K562 (cell line): ENCODE results near the gene TULP4. TPM values are rescaled to one million over a fixed set of nuclear protein-coding genes. Genes with fewer than 3 reads are reported as not detected.

Experiments used
- CHD4 ChIP-seq: fragments of 200-600 bp; sonication (generic); IDR thresholded peaks from 3 replicates; pipeline ENCODE4 v1.6.1; 2012; ENCODE audit warnings: low read depth, mild to moderate bottlenecking, mixed read lengths, low read length, inconsistent platforms; ENCODE audit not compliant: insufficient read depth, insufficient replicate concordance, poor library complexity, severe bottlenecking
- ESRRB ChIP-seq: fragments of 250-450 bp; sonication (Bioruptor Pico); IDR thresholded peaks from 2 replicates; pipeline ENCODE4 v1.5.0; 2020; ENCODE audit warnings: mild to moderate bottlenecking, moderate library complexity, borderline replicate concordance
- MXI1 ChIP-seq: IDR thresholded peaks from 2 replicates; pipeline ENCODE4 v1.6.1; 2011; ENCODE audit warnings: low read depth, mild to moderate bottlenecking, improper control_type of control experiment, low read length
- NFE2 ChIP-seq: IDR thresholded peaks from 2 replicates; pipeline ENCODE4 v1.6.1; 2014; ENCODE audit warnings: antibody characterized with exemption, low read depth
- SIX5 ChIP-seq, 2 experiments: IDR thresholded peaks; 2 replicates each; pipeline ENCODE4 v1.6.1; 2011; ENCODE audit warnings: low read length in 2 of 2, borderline replicate concordance in 1 of 2, low read depth in 1 of 2, mild to moderate bottlenecking in 1 of 2, moderate library complexity in 1 of 2; ENCODE audit not compliant: insufficient read depth in 1 of 2
- SMC3 ChIP-seq: conservative IDR thresholded peaks from 2 replicates; pipeline ENCODE4 v1.6.1; 2011; ENCODE audit warnings: low read depth, low read length, improper control_type of control experiment; ENCODE audit not compliant: insufficient read depth
- SPI1 ChIP-seq: IDR thresholded peaks from 2 replicates; pipeline ENCODE4 v1.6.1; 2011; ENCODE audit warnings: low read depth, low read length, control low read depth, borderline replicate concordance
- ZC3H4 ChIP-seq: sonication (generic); formaldehyde crosslinking; IDR thresholded peaks from 2 replicates; pipeline ENCODE4 v1.9.0; 2021; ENCODE audit warnings: missing genetic modification reagents, borderline replicate concordance
- ZFP1 ChIP-seq: fragments of 450-650 bp; formaldehyde crosslinking; IDR thresholded peaks from 2 replicates; pipeline ENCODE4 v1.4.0; 2020; ENCODE audit warnings: mild to moderate bottlenecking, mixed read lengths
- ZNF140 ChIP-seq: fragments of 250-450 bp; sonication (Bioruptor Pico); IDR thresholded peaks from 2 replicates; pipeline ENCODE4 v1.8.0; 2021; ENCODE audit warnings: moderate library complexity, mild to moderate bottlenecking, inconsistent platforms
- polyA plus RNA-seq, 8 experiments: library from polyadenylated mRNA; depleted of rRNA in 4 of 8; stranded (reverse) in 5 of 8; unstranded in 3 of 8; fragments of >200 nt; fragmentation: Nextera tagmentation in 2 of 8; fragmentation: Illumina TruSeq in 1 of 8; extraction: Ambion mirVana in 2 of 8; extraction: Trizol in 1 of 8; gene quantifications; 2 replicates each; pipeline versions ENCODE4 v1.2.1 to v1.2.3, GENCODE V29; 2011 to 2014; ENCODE audit warnings: inconsistent platforms in 1 of 8, missing spikeins in 1 of 8
- total RNA-seq, 7 experiments: library from RNA; depleted of rRNA in 6 of 7; stranded (reverse); fragments of >200 nt in 6 of 7; fragmentation: Illumina TruSeq in 2 of 7; extraction: Trizol in 2 of 7; gene quantifications; 2 replicates each; pipeline versions ENCODE4 v1.2.1 to v1.2.3, GENCODE V29; 2011 to 2021; ENCODE audit warnings: low replicate concordance in 1 of 7
- TF ChIP-seq, protein P1 (sequence below): sonication (generic); formaldehyde crosslinking; IDR thresholded peaks from 2 replicates; pipeline ENCODE4 v1.8.0; 2022; ENCODE audit warnings: mild to moderate bottlenecking, missing genetic modification reagents
- TF ChIP-seq, protein P2 (sequence below), 2 experiments: fragments of 450-650 bp; IDR thresholded peaks; 2 replicates each; pipeline ENCODE4 v1.6.1; 2016; ENCODE audit warnings: mild to moderate bottlenecking in 2 of 2, borderline replicate concordance in 1 of 2, low read depth in 1 of 2, moderate library complexity in 1 of 2
- TF ChIP-seq, protein P3 (sequence below): fragments of 250-450 bp; sonication (Bioruptor Pico); IDR thresholded peaks from 2 replicates; pipeline ENCODE4 v1.8.0; 2021; ENCODE audit warnings: mild to moderate bottlenecking, moderate library complexity
- TF ChIP-seq, protein P4 (sequence below): fragments of 450-650 bp; formaldehyde crosslinking; IDR thresholded peaks from 2 replicates; pipeline ENCODE4 v1.4.0; 2020; ENCODE audit warnings: mild to moderate bottlenecking, moderate library complexity

TULP4 gene
- total and polyA plus RNA-seq, 9 of the 15 experiments (the other 6 are each of a cell fraction or from before 2014, with no cell fraction given) = 1.2 to 50.4 (median 11.0) TPM

DNA sequence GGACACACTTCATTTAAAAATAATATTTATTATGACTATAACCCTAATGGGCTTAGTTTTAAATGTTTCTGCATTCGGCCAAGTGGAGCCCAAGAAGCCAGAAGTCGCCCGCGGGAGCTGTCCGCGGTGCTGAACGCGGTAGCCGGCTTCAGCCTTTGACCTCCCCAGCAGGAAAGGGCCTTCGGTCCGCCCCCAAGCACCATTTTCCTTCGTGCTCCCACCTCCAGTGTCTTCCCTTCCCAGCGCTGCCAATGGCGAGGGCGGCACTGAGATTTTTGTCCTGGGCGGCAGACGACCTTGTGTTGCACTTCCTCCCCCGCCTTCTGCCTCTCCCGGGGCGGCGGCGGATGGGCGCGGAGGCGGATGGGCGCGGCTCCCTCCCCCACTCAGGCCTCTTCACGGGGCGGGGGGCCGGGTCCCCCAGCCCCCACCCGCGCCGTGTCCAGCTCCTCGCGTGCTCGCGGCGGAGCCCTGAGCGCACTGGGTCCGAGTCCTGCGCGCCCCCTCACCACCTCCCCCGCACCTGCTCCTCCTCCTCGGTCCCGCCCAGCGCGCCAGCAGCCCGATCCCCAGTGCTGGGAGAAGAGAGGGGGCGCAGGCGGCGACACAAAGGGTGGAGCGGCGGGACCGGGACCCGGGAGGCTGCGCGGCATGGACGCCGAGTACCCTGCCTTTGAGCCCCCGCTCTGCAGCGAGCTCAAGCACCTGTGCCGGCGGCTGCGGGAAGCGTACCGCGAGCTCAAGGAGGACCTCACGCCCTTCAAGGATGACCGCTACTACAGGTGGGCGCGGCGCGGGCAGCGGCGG is 224.0 kb downstream of the TULP4 start (continued):
- TF ChIP-seq SIX5 (IDR thresholded peaks at IDR 0.05; ENCODE audit: borderline replicate concordance in 1 of 2, insufficient read depth in 1 of 2, low read depth in 1 of 2, low read length in 2 of 2) = no peak
- TF ChIP-seq, protein P1, sequence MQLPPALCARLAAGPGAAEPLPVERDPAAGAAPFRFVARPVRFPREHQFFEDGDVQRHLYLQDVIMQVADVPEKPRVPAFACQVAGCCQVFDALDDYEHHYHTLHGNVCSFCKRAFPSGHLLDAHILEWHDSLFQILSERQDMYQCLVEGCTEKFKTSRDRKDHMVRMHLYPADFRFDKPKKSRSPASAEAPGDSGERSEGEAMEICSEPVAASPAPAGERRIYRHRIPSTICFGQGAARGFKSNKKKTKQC = peak; percentile 97
- no peak for TF ChIP-seq ZC3H4
- TF ChIP-seq, protein P2, sequence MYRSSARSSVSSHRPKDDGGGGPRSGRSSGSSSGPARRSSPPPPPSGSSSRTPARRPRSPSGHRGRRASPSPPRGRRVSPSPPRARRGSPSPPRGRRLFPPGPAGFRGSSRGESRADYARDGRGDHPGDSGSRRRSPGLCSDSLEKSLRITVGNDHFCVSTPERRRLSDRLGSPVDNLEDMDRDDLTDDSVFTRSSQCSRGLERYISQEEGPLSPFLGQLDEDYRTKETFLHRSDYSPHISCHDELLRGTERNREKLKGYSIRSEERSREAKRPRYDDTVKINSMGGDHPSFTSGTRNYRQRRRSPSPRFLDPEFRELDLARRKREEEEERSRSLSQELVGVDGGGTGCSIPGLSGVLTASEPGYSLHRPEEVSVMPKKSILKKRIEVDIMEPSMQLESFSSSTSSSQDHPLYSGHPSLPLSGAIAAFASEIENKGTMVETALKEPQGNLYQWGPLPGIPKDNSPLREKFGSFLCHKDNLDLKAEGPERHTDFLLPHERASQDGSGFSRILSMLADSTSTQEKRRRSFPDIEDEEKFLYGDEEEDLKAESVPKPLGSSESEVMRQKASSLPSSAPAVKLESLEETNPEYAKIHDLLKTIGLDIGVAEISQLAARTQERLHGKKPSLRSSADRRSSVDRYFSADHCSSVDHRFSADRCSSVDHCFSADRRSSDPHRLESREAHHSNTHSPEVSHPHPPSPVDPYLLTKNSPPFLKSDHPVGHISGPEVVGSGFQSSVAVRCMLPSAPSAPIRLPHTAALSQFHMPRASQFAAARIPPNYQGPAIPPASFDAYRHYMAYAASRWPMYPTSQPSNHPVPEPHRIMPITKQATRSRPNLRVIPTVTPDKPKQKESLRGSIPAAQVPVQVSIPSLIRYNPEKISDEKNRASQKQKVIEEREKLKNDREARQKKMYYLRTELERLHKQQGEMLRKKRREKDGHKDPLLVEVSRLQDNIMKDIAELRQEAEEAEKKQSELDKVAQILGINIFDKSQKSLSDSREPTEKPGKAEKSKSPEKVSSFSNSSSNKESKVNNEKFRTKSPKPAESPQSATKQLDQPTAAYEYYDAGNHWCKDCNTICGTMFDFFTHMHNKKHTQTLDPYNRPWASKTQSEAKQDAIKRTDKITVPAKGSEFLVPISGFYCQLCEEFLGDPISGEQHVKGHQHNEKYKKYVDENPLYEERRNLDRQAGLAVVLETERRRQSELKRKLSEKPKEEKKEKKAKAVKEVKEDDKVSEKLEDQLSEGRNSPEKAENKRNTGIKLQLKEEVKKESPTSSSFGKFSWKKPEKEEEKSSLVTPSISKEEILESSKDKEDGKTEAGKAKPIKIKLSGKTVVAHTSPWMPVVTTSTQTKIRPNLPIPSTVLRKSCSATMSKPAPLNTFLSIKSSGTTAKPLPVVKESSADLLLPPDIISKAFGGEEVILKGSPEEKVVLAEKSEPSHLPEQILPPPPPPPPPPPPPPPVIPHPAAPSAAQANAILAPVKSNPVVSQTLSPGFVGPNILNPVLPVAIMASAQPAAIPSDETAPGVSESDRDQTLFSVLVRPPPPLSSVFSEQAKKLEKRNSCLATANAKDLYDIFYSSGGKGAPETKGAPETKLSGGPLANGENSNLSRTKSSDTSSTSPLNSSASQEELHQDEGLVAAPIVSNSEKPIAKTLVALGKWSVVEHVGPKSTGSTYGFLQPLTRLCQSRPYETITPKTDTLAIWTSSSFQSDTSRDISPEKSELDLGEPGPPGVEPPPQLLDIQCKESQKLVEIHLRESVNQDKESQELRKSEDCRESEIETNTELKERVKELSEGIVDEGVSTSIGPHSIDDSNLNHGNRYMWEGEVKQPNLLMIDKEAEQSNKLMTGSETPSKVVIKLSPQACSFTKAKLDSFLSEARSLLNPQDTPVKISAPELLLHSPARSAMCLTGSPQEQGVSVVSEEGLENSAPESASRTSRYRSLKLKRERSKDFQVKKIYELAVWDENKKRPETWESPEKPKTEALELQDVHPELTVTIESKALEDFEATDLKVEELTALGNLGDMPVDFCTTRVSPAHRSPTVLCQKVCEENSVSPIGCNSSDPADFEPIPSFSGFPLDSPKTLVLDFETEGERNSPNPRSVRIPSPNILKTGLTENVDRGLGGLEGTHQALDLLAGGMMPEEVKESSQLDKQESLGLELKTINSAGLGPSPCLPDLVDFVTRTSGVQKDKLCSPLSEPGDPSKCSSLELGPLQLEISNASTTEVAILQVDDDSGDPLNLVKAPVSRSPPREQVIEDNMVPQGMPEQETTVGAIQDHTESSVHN (IDR thresholded peaks at IDR 0.05; ENCODE audit: borderline replicate concordance in 1 of 2, low read depth in 1 of 2) = no peak
- 0 out of 2 replicates have a peak, but pooled peaks have one; percentile 34 for TF ChIP-seq MXI1
- no peak for TF ChIP-seq ESRRB (CRISPR knock-in tag)
- peak; percentile 36; the same call in 1 of the 2 replicates for TF ChIP-seq SPI1
- no peak for TF ChIP-seq CHD4
- no peak for TF ChIP-seq ZNF140 (CRISPR knock-in tag)
- TF ChIP-seq, protein P3, sequence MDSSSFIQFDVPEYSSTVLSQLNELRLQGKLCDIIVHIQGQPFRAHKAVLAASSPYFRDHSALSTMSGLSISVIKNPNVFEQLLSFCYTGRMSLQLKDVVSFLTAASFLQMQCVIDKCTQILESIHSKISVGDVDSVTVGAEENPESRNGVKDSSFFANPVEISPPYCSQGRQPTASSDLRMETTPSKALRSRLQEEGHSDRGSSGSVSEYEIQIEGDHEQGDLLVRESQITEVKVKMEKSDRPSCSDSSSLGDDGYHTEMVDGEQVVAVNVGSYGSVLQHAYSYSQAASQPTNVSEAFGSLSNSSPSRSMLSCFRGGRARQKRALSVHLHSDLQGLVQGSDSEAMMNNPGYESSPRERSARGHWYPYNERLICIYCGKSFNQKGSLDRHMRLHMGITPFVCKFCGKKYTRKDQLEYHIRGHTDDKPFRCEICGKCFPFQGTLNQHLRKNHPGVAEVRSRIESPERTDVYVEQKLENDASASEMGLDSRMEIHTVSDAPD = no peak
- TF ChIP-seq ZFP1 (CRISPR knock-in tag) = no peak
- no peak for TF ChIP-seq SMC3
- TF ChIP-seq, protein P4, sequence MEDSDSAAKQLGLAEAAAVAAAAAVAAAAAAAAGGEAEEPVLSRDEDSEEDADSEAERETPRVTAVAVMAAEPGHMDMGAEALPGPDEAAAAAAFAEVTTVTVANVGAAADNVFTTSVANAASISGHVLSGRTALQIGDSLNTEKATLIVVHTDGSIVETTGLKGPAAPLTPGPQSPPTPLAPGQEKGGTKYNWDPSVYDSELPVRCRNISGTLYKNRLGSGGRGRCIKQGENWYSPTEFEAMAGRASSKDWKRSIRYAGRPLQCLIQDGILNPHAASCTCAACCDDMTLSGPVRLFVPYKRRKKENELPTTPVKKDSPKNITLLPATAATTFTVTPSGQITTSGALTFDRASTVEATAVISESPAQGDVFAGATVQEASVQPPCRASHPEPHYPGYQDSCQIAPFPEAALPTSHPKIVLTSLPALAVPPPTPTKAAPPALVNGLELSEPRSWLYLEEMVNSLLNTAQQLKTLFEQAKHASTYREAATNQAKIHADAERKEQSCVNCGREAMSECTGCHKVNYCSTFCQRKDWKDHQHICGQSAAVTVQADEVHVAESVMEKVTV (CRISPR knock-in tag) = no peak
- TF ChIP-seq NFE2 = no peak
